SK-N-SH (cell line): Measurements from ENCODE around the gene PPM1K. TPM values are rescaled to one million over a fixed set of nuclear protein-coding genes. Genes with fewer than 3 reads are reported as not detected.

Experiments
- CTCF ChIA-PET: fragments of 300-600, 350-600 bp; formaldehyde crosslinking; extraction: SDS; loops from one replicate; lab custom pipeline; 2021; lab: Yijun Ruan, JAX
- POLR2A ChIA-PET: fragments of 350-600 bp; sonication (Branson Sonifier 250); formaldehyde crosslinking; extraction: SDS; loops from one replicate; lab custom pipeline; 2020; ENCODE audit warnings: antibody characterized with exemption, inconsistent platforms; lab: Yijun Ruan, JAX
- DNase-seq: peaks from one replicate; pipeline ENCODE4 v3.0.0; 2012
- H2AFZ ChIP-seq: fragments of 200-600 bp; sonication (generic); 2 replicates; pipeline ENCODE4 v1.8.1; 2016; ENCODE audit warnings: antibody characterized with exemption, mild to moderate bottlenecking, low read depth
- H3F3A ChIP-seq: fragments of 200-600 bp; sonication (generic); replicated peaks from 2 replicates; pipeline ENCODE3; 2016; ENCODE audit warnings: antibody characterized with exemption, mild to moderate bottlenecking; ENCODE audit not compliant: insufficient read depth
- H3K27ac ChIP-seq, 2 experiments: fragments of 200-500 bp in 1 of 2; fragments of 200-600 bp in 1 of 2; sonication (Bioruptor generic) in 1 of 2; sonication (generic), shearing (Covaris generic) in 1 of 2; 2 replicates each; pipeline versions ENCODE4 v1.5.1 to v1.6.1; 2014 to 2016; ENCODE audit warnings: low read depth in 2 of 2, inconsistent platforms in 1 of 2, low read length in 1 of 2, mild to moderate bottlenecking in 1 of 2, mixed read lengths in 1 of 2
- H3K27me3 ChIP-seq: fragments of 200-600 bp; sonication (generic), shearing (Covaris generic); 2 replicates; pipeline ENCODE4 v1.6.1; 2016; ENCODE audit warnings: mixed run types; ENCODE audit not compliant: insufficient read depth
- H3K36me3 ChIP-seq, 2 experiments: fragments of 200-500 bp in 1 of 2; fragments of 200-600 bp in 1 of 2; sonication (Bioruptor generic) in 1 of 2; sonication (generic) in 1 of 2; replicated peaks in 1 of 2; 2 replicates each; pipeline versions ENCODE3 to v1.5.1; 2014 to 2016; ENCODE audit warnings: low read length in 1 of 2, mild to moderate bottlenecking in 1 of 2; ENCODE audit not compliant: insufficient read depth in 2 of 2, control insufficient read depth in 1 of 2
- H3K4me1 ChIP-seq, 2 experiments: fragments of 200-500 bp in 1 of 2; fragments of 200-600 bp in 1 of 2; sonication (Bioruptor generic) in 1 of 2; sonication (generic), shearing (Covaris generic) in 1 of 2; 2 replicates each; pipeline versions ENCODE4 v1.5.1 to v1.6.1; 2014 to 2016; ENCODE audit warnings: low read depth in 1 of 2, low read length in 1 of 2, mixed run types in 1 of 2; ENCODE audit not compliant: insufficient read depth in 2 of 2, control insufficient read depth in 1 of 2
- H3K4me2 ChIP-seq: fragments of 200-600 bp; sonication (generic), shearing (Covaris generic); 2 replicates; pipeline ENCODE4 v1.6.1; 2017; ENCODE audit warnings: mixed run types
- H3K4me3 ChIP-seq, 2 experiments: fragments of 200-500 bp in 1 of 2; fragments of 200-600 bp in 1 of 2; sonication (Bioruptor generic) in 1 of 2; sonication (generic), shearing (Covaris generic) in 1 of 2; 2 replicates each; pipeline versions ENCODE4 v1.5.1 to v1.8.1; 2014 to 2016; ENCODE audit warnings: low read depth in 2 of 2, inconsistent platforms in 1 of 2, low read length in 1 of 2, mild to moderate bottlenecking in 1 of 2, mixed read lengths in 1 of 2, moderate library complexity in 1 of 2
- H3K79me2 ChIP-seq: fragments of 200-600 bp; sonication (generic); 2 replicates; pipeline ENCODE4 v1.8.1; 2017; ENCODE audit warnings: mild to moderate bottlenecking; ENCODE audit not compliant: insufficient read depth
- H3K9ac ChIP-seq: fragments of 200-600 bp; sonication (generic); 2 replicates; pipeline ENCODE4 v1.6.1; 2017; ENCODE audit warnings: mixed run types
- H3K9me2 ChIP-seq: fragments of 200-600 bp; sonication (generic); 2 replicates; pipeline ENCODE4 v1.6.1; 2017; ENCODE audit warnings: mixed run types
- H3K9me3 ChIP-seq: fragments of 200-600 bp; sonication (generic); 2 replicates; pipeline ENCODE4 v1.6.1; 2017; ENCODE audit warnings: mixed run types, mild to moderate bottlenecking, moderate library complexity
- H4K20me1 ChIP-seq: fragments of 200-600 bp; sonication (generic); 2 replicates; pipeline ENCODE4 v1.6.1; 2017; ENCODE audit warnings: mild to moderate bottlenecking, mixed run types; ENCODE audit not compliant: insufficient read depth
- CHD2 ChIP-seq: fragments of 150-350 bp; IDR thresholded peaks from 2 replicates; pipeline ENCODE4 v1.6.1; 2018; ENCODE audit warnings: low read length; ENCODE audit not compliant: partially characterized antibody
- ELF1 ChIP-seq: IDR thresholded peaks from 2 replicates; pipeline ENCODE4 v1.4.0; 2012
- EZH2phosphoT487 ChIP-seq: fragments of 200-600 bp; sonication (generic); IDR thresholded peaks from 2 replicates; pipeline ENCODE4 v1.6.1; 2017; ENCODE audit warnings: low read depth, mixed run types, mild to moderate bottlenecking, antibody characterized with exemption, moderate library complexity, borderline replicate concordance
- FOXM1 ChIP-seq: IDR thresholded peaks from 2 replicates; pipeline ENCODE4 v1.4.0; 2012; ENCODE audit warnings: low read depth, mild to moderate bottlenecking
- GABPA ChIP-seq: IDR thresholded peaks from 2 replicates; pipeline ENCODE4 v1.4.0; 2012; ENCODE audit warnings: low read depth, mild to moderate bottlenecking
- GATA2 ChIP-seq: sonication (generic); formaldehyde crosslinking; IDR thresholded peaks from 2 replicates; pipeline ENCODE4 v1.5.0; 2020; ENCODE audit warnings: mild to moderate bottlenecking, missing genetic modification reagents
- IRF3 ChIP-seq: fragments of 150-350 bp; IDR thresholded peaks from 2 replicates; pipeline ENCODE4 v1.6.1; 2016; ENCODE audit warnings: mild to moderate bottlenecking, low read depth, low read length
- JUND ChIP-seq: IDR thresholded peaks from 2 replicates; pipeline ENCODE4 v1.4.0; 2012
- POLR2AphosphoS5 ChIP-seq: IDR thresholded peaks from 2 replicates; pipeline ENCODE4 v1.6.1; 2012; ENCODE audit warnings: low read depth, low read length
- RAD21 ChIP-seq: IDR thresholded peaks from 2 replicates; pipeline ENCODE4 v1.6.1; 2012; ENCODE audit warnings: mild to moderate bottlenecking, low read length
- RFX5 ChIP-seq: IDR thresholded peaks from 2 replicates; pipeline ENCODE4 v1.6.1; 2012; ENCODE audit warnings: mild to moderate bottlenecking, improper control_type of control experiment, low read length
- SIN3A ChIP-seq: IDR thresholded peaks from 2 replicates; pipeline ENCODE4 v1.6.1; 2012; ENCODE audit warnings: low read depth, mild to moderate bottlenecking, low read length, moderate library complexity, borderline replicate concordance
- TCF12 ChIP-seq: IDR thresholded peaks from 2 replicates; pipeline ENCODE4 v1.4.0; 2012
- USF1 ChIP-seq: IDR thresholded peaks from 2 replicates; pipeline ENCODE4 v1.4.0; 2012; ENCODE audit warnings: low read depth, borderline replicate concordance
- YY1 ChIP-seq: IDR thresholded peaks from 2 replicates; pipeline ENCODE4 v1.4.0; 2012; ENCODE audit warnings: low read depth, mild to moderate bottlenecking
- ZBTB33 ChIP-seq: IDR thresholded peaks from 2 replicates; pipeline ENCODE4 v1.4.0; 2012; ENCODE audit warnings: low read depth, borderline replicate concordance
- WGBS: methylation state at CpG from one replicate; pipeline ENCODE4 v1.1.6; 2017; ENCODE audit warnings: low lambda C conversion rate; 5-methylcytosine and 5-hydroxymethylcytosine counted together
- polyA plus RNA-seq, 3 experiments: library from polyadenylated mRNA; depleted of rRNA; stranded (reverse); fragments of >200 nt; gene quantifications; 2 replicates each; pipeline ENCODE4 v1.2.3, GENCODE V29; 2012
- TF ChIP-seq, protein P1 (sequence below): fragments of 150-350 bp; IDR thresholded peaks from 2 replicates; pipeline ENCODE4 v1.6.1; 2017; ENCODE audit warnings: antibody characterized with exemption, low read length, low read depth, borderline replicate concordance

Gene PPM1K
- polyA plus RNA-seq, 1 of the 3 experiments (the other 2 are of a cell fraction), result 2.5 TPM

- Histone ChIP-seq H3K36me3 (no peaks in the 10 kb centered on the region), H3K4me3 (no peak overlapping the region), H3K9ac (no peak overlapping the region), H3K27ac (no peak overlapping the region), H3K4me2 (no peak overlapping the region), H4K20me1 (no peaks in the 10 kb centered on the region), H3K9me2 (no peaks in the 10 kb centered on the region), H3K9me3 (no peaks in the 10 kb centered on the region), H2AFZ (no peak overlapping the region), H3K27me3 (no peaks in the 10 kb centered on the region), H3K79me2 (no peaks in the 10 kb centered on the region), H3K4me1 (no peaks in the 10 kb centered on the region), H3F3A (no peaks in the 10 kb centered on the region)
- 52% methylated on average over 4 of the region's 4 CpGs for WGBS
- TF ChIP-seq RFX5 (no peak), SIN3A (no peak), EZH2phosphoT487 (no peak)
- peak; percentile 22 for DNase-seq
- ChIA-PET CTCF (interaction anchor here (0.9 kb wide), 1 partner anchor 72 kb away, joined by 3 read pairs; no protein-coding TSS in a partner anchor), POLR2A (no interaction called here)
These were observed 6.6 kb upstream of the PPM1K start for GRCh38 chr4:88291003-88291402.

DNA sequence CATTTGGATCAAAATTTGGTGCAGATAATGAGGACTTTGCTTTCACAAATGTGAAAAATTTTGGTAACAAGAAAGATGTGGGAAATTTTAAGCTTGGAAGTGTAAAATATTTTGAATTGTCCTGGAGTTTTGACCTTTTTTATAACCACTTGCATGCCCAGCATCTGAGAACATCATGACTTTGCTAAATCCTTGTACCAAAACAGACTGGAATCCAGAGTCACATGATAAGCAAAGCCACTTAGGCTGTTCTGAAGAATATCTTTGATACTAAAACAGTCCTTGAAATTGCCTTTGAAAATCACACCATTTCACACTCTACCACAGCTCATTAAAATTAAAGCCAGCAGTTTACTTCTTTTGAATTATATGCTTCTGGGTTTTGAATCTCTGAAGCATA, 2.5 kb upstream of the PPM1K start:
- Histone ChIP-seq H3K36me3 (no peaks in the 10 kb centered on the region), H3K27ac (no peak overlapping the region), H4K20me1 (no peaks in the 10 kb centered on the region), H2AFZ (no peak overlapping the region), H3F3A (peaks cover 12% of the 10 kb centered on the region), H3K4me2 (no peak overlapping the region), H3K27me3 (no peaks in the 10 kb centered on the region), H3K4me3 (no peak overlapping the region), H3K9me3 (no peaks in the 10 kb centered on the region), H3K9ac (no peak overlapping the region), H3K9me2 (no peaks in the 10 kb centered on the region), H3K79me2 (no peaks in the 10 kb centered on the region), H3K4me1 (peaks cover 0 to 6% of the 10 kb centered on the region in 2 experiments; a peak in 1 of 4 replicates)
- POLR2A ChIA-PET, result no interaction called here
- no peak for TF ChIP-seq FOXM1
- TF ChIP-seq, protein P1, sequence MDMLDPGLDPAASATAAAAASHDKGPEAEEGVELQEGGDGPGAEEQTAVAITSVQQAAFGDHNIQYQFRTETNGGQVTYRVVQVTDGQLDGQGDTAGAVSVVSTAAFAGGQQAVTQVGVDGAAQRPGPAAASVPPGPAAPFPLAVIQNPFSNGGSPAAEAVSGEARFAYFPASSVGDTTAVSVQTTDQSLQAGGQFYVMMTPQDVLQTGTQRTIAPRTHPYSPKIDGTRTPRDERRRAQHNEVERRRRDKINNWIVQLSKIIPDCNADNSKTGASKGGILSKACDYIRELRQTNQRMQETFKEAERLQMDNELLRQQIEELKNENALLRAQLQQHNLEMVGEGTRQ, result no peak
- TF ChIP-seq GATA2 (CRISPR knock-in tag), result no peak
- TF ChIP-seq USF1, result no peak
- TF ChIP-seq ELF1, result no peak
- TF ChIP-seq EZH2phosphoT487, result no peak
- TF ChIP-seq YY1, result no peak
- no peak for TF ChIP-seq GABPA
- no peak for TF ChIP-seq POLR2AphosphoS5
- no peak for TF ChIP-seq TCF12
- TF ChIP-seq ZBTB33, result no peak
- no peak for TF ChIP-seq CHD2
- TF ChIP-seq JUND, result no peak
- no peak for TF ChIP-seq IRF3
- no peak for TF ChIP-seq RAD21
- CTCF ChIA-PET, result interaction anchor here (1.3 to 1.5 kb wide), 2 partner anchors 13 to 82 kb away, joined by 3 to 4 read pairs; no protein-coding TSS in a partner anchor
- DNase-seq, result no peak
